ENCODE results near the gene CNTN6.

CNTN6 gene

DNA sequence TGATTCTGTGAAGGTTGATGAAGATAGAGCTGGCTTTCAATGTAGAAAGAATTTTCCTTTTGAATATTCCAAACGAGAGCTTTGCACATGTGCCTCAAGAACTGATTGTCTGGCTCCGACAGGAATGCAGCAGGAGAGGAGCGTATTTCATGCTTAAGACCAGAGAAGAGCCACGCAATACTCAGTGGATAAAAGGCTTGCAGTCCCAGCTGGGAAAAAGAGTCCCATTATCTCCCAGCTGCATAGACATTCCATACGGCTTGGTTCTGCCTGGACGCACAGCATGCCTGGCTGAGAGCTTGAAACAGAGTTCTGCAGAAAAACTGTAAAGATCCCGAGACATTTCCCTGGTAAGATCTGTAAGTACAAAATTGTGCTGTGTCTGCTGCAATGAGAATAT is at the start of gene CNTN6:
Gene CNTN6, plus strand, starts transcription at position 254 of the 400 bp plus-strand sequence. CDS start 54,985 bp downstream, outside the sequence.
- no peak for DNase-seq

DNA sequence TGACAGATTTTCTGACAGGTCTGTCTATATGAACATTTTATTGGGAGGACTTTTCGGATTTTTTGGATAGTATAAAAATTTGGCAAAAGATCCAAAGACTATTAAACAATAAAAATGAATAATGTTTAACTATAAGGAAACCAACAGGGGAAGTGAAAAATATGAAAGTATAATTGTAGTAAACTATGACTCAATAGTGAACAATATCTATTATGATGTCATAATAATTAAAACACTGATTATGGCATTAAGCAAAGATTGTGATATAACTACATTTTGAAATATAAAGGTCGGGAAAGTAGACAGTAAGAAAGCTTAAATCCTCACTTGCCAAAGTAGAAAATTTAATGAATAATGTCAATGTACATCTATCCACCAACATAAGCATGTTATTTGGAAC is 44.3 kb upstream of the CNTN6 start:
- no peak for DNase-seq

DNA sequence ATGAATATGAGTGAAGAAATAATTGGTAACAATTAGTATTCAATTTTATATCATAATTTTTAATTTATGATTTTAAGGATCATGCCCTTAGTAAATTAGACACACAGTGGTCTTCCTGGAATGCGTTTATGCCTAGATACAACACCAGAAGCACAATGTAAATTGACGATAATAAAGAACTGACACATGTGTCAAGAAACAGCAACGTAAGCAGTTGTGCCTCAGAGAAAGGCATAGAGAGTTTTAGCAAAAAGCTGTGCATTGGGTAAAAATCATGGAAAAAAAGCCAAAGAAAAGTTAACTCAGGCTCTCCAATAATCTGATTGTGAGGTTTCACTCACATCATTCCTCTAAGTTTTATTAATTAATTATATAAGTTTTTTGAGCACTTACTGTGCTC is 37.0 kb upstream of the CNTN6 start:
- no peak for DNase-seq

DNA sequence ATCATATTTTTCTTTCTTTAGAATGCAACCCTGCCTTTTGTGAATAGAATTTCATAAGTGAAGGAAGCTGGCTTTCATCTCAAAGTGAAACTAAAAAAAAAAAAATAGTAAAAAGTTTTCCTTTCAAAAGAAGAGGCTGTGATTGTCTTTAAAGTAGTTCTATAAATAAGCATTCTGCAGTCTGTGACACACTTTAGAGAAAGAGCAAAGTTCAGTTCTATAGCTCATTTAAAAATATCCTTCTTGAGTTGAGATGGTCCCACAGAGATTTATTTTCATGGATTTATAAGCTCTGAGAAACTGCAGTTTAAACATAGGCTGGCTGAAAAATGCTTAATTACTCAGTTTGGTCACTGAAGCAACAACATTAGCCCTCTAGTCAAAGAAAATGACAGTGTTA is 36.1 kb upstream of the CNTN6 start:
- no peak for DNase-seq

DNA sequence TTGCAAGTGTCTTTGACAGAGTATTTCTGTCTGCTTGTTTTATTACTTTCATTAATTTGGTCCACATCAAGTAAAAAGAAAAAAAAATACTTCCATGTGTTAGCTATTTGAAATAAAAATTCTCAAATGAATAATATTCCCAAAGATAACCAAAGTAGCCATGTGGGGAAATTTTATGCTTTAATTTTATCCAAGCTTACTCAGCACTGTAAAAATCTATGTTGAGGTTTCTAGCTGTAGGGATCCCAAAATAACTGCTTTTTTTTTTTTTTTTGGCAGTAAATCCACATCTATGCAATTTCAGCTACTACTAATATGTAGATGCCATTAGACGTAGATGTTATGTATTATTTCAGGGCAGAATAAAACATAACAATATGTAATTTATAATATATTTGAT is 35.4 kb upstream of the CNTN6 start:
- no peak for DNase-seq

DNA sequence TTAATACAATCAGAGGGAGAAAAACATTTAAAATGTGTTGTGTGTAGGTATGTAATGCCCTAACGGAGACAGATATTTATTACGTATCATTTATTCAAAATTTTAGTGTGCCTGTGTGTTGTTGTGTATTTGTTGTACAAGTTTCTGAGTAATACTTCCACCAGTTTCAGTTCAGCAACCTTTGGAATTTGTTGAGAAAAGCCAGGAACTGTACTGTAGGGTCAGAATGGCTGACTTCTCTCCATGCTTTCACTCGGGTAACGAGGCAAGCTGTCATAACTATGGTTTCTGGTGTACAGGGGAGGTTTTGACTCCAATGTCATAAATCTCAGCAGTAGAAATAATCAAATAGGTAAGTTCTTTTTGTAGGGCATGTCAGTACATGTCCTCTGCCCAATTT is 23.8 kb upstream of the CNTN6 start:
- DNase-seq = no peak

DNA sequence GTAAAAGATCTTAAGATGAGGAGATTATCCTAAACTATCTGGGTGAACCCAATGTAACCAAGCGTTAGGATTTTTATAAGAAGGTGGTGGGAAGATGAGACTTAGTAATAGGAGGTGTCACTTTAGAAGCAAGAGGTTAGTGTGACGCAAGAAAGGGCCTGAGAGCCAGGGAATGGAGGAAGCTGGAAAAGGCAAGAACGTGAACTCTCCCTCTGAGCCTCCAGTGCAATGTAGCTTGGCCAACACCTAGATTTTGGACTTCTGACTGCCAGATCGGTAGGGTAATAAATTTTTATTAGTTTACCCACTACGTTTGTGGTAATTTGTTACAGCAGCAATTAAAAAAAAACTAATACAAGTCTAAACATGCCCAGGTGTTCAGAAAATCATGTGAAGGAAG is 20.8 kb upstream of the CNTN6 start:
- no peak for DNase-seq

DNA sequence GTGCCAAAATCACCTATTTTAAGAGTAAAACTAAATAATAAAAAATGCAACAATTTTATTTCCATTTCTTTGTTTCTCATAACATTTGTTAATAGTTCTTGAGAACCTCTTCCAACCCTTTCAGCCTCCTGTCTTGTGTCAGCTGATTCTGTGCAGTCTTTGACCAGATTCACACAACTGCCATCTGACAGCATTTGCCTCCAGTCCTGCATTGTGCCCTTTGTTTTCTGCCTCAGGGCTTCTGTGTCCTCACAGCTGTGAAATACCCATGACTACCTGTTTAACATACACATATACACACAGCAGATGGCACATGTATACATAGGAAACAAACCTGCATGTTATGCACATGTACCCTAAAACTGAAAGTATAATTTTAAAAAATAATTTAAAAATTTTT is 13.2 kb upstream of the CNTN6 start:
- DNase-seq = no peak

DNA sequence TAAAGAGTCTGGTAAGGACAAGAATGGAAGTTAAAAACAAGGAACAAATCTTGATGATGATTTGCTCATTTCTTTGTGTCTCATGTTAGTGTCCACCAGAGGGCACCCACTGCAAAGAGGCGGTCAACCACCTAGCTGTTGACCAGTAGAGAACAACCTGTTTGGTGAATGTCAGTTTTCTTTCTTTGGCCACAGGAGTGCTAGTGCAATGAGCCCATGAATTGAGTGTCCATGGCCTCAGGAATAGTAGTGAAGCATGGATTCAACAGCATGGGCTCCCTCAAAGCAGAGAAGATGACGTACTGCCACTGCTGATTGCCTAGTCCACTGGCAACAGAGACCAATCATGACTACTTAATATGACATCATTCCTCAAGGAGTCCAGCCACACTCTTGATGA is 10.7 kb upstream of the CNTN6 start:
- no peak for DNase-seq

DNA sequence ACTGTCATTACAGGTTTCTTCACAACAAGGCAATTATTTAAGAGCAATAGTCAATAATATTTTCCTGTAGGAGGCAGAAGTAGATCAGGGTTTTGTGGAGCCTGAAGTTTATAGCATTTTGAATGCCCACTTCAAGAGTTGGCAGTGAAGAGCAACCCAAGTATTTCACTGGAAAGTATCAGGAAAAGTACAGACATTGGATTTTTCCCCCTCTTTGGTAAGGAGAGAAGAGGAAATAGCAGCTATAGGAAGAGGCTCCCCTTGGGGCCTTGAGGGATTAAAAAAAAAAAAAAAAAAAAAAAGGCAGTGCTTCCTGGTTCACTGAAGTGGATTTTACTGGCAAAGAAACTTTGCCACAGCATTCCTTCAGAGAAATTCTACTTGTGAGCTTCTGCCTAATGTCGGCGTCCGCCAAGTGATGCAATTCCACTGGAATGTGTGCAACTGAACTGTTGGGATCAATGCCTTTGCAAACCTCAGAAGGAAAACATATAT is 5.7 kb upstream of the CNTN6 start:
- no peak for DNase-seq

DNA sequence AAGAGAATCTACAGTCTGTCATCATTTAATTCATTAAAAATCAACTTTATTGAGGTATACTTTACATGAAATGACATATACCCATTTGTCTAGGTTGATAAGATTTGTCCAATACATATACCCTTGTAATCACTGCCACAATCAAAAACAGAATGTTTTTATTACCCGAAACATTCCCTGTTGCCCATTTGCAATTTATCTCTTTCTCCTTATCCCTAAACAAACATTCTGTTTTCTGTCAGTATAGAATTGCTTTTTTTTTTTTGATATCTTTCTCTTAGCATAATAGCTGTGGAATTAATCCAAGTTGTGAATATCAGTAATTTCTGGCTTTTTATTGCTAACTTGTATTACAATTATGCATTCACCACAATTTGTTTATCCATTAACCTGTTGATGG is 4.3 kb upstream of the CNTN6 start:
- no peak for DNase-seq

DNA sequence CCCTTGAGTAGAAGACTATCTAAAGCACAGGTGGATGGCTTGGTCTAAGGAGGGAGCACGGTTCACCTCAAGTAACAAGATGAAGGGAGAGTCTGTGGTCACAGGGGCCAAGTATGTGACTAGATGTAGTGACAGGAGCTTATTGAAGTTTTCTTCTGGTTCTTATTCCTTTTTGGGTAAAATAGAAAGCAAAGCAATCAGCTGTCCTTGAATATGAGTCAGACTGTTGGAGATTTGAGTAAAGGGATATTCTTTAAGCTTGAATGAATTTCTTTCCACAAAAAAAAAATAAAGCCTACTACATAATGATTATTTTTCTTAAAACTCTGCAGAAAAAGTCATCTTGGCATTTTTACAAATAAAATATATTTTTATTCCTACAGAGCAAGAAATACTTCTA is 1.5 kb upstream of the CNTN6 start:
- DNase-seq = no peak

DNA sequence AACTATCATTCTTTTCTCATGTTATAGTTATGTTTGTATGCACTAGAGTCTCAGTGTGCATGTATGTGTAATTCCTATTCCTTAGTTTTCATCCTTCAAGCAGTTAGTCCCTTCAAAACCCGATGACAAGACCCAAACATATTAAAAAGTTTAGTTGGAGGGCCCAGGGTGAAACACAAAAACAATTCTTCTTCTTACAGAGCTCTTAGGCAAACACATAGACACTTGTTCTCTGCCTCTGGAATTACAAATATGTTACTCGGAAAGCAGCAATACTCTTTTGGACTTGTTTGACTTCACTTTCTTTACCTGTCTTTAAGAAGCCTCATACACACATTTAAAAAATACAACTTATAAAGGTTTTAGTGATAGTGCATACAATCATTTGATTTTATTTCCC is 763 bp upstream of the CNTN6 start:
- no peak for DNase-seq

DNA sequence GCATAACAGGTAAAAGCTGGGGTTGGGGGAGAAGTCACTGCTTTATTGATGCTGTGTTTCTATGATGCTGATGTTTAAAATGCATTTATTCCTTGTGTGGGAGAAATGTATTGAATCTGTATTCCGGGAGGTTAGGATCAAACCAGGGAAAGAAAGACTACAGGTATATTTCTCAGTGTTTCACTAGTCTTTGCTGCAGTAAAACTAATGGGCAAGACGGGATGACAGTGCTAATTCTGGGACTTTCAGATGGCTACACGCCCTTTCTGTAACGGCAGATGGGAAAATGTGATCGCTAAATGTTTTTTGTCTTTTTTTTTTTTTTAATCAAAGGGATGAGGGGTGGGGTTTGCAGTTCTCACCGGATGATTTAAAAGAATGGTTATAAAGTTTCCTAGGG is 393 bp downstream of the CNTN6 start:
- DNase-seq = no peak

DNA sequence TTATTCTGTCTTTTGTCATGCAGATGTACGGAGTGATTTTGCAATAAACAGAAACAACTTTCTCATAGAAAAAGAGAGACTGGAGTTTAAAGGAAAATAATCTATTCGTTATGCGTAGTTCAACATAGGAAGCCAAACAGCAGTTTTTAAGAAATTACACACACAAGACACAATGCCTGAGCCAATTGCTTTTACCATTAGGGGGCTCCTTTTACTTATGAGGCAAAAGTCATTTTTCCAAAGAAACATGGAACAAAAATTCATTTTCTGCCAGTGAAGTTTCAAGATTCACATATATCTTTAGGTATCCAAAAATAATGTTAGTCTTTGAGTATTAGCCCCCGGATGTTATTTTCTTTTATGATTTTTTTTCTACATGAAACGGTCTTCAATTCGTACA is 10.7 kb downstream of the CNTN6 start:
- DNase-seq = no peak

DNA sequence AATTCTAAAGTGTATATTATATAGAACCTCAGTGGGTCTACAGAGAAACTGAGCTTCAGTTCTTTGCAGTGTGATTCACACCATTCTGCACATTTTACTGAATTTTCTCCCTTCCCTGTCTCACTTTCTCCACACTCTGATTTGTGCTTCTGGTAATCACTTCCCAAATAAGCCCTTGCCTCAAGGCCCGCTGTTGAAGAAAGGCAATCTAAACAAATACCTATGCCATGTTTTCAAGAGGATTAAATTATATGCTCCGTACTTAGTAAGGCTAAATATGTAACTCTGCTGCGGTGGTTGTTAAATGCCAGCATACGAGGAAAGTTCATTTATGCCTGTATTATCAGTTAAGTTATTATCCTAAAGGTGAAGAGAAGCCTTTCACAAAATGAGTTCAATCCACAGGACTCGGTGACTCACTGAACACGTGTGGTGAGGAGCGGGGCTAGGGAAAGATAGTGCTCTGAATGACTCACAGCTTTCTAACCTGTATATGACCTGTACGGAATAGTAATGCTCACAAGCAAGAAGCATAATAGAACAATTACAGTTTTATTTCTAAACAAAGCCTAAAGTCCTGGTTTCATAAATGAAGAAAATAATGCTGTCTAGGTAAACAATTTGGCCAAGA is 25.1 kb downstream of the CNTN6 start:
- DNase-seq = no peak

DNA sequence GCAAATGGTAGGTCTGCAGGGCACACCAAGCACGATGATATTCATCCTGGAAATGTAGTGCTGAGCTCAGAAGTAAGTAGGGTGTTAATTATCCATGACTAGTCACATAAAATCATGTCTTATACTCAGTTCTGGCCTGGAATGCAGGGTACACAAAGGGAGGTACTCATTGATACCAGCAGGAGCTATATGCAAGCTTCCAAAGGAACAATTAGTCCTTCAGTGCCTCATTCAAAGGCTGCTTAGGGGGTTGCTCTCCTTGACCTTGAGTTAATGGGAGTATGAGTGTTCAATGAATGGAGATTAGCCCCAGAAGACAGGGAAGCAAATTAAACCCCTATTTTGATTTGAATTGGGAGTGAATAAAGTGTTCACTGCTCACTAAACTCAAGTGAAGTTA is 38.3 kb downstream of the CNTN6 start:
- DNase-seq = no peak

DNA sequence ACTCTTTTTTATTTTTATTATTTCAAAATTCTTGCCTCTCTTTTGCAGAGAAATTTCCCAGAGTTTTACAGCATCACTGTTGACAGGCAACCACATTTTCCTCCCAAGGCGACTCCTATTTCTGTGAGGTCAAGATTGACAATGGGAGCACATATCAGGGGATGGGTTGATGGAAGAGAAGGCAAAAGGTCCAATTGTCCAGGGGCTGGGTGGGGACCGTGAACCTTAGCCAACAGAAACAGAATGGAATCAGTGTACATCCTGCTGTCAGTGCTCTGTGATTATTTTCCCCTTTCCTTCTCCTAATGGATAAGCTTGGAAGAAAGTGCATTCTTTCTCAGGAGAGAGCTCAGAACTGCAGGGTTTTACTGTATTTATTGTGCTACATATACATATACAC is 42.4 kb downstream of the CNTN6 start:
- no peak for DNase-seq

DNA sequence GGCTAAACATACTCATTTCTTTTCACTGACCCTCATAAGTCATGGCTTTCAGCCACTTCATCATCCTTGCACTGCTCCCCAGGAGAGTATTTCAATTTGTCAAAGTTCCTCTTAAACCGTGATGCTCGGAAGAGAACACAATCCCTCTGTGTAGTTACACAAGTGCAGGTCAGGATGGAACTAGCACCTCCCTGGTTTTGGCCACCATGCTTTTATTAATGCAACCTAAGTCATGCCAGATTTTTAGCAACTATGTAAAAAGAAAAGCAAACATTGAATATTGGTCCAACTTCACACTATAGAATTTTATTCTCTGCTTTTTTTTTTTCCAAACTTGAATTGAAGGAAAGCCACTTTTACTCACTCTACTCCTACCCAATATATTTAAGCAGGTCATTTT is 45.2 kb downstream of the CNTN6 start:
- no peak for DNase-seq

DNA sequence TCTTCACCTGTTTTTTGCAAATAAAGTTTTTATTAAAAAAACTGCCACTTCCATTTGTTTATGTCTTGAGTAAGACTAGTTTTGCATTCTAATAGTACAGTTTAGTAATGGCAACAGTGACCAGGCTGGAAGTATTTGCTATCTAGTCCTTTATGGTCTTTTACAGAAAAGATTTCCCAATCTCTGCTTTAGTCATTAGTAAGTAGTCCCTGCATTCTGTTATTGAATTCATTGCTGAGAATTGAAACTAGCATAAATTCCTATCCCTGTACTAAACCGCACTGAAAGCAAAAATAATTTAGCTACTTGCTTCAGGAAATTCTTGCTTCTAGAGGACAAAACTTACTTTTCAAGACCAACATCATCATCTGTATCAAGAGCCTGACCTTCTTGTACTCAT is 46.2 kb downstream of the CNTN6 start:
- DNase-seq = no peak

DNA sequence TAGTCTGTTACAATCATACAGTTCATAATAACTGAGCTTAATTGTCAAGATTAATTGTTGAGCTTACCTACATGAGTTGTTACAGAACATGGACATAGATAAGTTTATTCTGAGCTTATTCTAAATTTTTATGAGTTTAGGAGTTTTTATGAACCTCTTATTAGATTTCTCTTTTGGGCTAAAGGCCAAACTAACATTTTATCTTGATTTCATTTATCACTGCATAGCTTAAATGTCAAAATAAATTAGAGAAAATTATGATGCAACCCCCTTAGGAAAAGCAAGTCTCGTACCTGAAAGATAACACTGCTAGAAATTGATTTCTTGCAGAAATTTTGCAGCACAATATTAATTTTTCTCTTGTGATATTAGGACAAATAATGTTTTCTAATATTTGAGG is 54.5 kb downstream of the CNTN6 start:
- DNase-seq = no peak

DNA sequence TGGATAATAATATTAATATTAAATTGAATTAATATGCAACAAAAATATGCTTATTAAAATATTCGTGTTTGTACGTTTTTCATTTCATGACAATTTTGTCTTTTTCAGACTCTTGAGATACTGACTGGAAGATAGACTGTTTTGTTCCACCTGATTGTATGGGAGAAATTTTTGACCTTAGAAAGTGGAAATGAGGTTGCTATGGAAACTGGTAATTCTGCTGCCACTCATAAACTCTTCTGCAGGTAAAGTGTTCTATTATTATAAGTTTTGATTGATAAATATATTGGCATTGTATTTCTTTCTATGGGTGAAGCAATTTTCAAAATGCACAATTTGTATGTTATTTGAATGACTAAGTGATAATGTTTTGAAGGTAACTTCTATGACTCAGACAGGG is 55.0 kb downstream of the CNTN6 start:
- no peak for DNase-seq

DNA sequence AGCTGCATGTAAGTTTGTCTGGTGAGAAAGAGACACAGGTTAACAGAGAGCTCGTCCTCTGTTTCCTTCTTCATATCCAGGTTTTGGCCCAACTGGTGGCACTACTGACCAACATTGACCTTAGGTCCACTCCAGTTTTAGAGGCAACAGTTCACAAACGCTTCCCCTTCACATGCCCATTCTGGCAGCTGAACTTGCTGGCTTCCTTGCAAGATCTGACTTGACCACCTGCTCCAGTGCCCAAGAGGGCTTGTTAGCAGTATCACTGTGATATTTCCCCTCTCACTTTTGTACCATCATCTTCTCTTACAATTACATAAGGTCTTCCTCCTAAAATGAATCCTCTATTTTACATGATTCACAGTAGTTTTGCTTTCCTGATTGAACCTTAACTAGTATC is 71.3 kb downstream of the CNTN6 start:
- DNase-seq = no peak

DNA sequence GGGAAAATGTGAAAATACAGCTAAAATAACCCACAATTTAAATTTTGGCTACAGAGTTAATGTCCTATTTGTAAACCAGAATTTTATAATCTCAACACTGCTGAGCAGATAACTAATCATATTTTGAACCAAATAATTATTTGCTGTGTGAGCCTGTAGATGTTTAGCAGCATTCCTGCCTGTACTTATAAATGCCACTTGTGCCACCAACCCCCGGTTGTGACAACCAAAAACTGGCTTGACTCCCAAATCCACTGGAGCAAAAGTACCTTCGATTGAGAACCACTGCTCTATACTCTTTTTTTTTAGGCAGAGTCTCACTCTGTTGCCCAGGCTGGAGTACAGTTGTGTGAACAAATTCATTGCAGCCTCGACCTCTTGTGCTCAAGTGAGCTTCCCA is 78.5 kb downstream of the CNTN6 start:
- no peak for DNase-seq

DNA sequence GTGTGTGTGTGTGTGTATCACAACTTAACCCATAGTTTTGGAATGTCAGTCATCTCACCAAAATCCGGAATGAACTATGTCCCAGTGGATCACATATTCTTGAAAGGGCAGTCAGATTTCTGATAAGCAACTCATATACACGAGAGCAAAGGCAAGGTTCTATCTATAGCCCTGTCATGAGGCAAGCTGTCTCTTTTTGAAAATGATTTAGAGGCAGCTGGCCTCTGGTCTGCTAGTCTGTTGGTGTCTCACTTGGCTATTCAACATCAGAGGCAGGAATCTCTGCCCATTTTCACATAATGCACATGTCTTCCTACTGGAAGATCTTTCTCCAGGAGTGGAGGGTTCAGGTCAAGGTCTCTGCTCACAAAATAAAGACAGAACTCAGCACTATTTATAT is 79.8 kb downstream of the CNTN6 start:
- DNase-seq = no peak

DNA sequence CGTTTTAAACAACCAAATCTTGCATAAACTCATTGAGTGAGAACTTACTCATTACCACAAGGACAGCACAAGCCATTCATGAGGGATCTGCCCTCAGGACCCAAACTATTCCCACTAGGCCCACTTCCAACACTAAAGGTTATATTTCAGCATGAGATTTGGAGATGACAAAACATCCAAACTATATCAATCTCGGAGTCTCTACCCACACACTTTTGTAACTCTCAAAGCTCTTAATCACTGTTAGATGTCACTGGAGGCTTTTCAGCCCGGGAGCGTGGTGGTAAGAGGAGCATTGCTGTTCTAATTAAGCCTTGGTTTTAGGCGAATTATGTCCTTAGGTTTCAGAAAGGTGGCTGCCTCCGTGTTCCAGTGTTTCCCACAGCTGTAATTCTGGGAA is 86.3 kb downstream of the CNTN6 start:
- DNase-seq = no peak

Data from CD4-positive, alpha-beta T cell treated with Interleukin-15 for 1 hour (primary cell).